GM18498 (cell line): ENCODE results near the gene TSSK6.
A peak's percentile ranks its signal among the peaks of the same experiment; 100 is the strongest.

Experiments used
- ATAC-seq: cut with Tn5 transposase; IDR thresholded peaks from one replicate; pipeline ENCODE4 v1.9.1; 2021; ENCODE audit warnings: mild to moderate bottlenecking, moderate library complexity; ENCODE audit not compliant: unreplicated experiment

The TSSK6 gene

GRCh38 chr19:19544954-19545591 lies 29.7 kb upstream of the TSSK6 start:
- no peak for ATAC-seq

GRCh38 chr19:19544257-19544953 lies 29.1 kb upstream of the TSSK6 start:
- ATAC-seq: no peak

GRCh38 chr19:19543640-19544039 lies 28.3 kb upstream of the TSSK6 start:
- ATAC-seq: no peak

- ATAC-seq: no peak
These were observed 27.8 kb upstream of the TSSK6 start for GRCh38 chr19:19543101-19543500.

GRCh38 chr19:19542507-19542906 lies 27.2 kb upstream of the TSSK6 start:
- ATAC-seq: no peak

- no peak for ATAC-seq
These were observed 26.3 kb upstream of the TSSK6 start for GRCh38 chr19:19541616-19542015.

- ATAC-seq: peak; percentile 51
These were observed 25.6 kb upstream of the TSSK6 start for GRCh38 chr19:19540715-19541515.

- ATAC-seq: no peak
These were observed 24.8 kb upstream of the TSSK6 start for GRCh38 chr19:19540064-19540714.

GRCh38 chr19:19539698-19540063 lies 24.3 kb upstream of the TSSK6 start:
- ATAC-seq: no peak

GRCh38 chr19:19538785-19539166 lies 23.4 kb upstream of the TSSK6 start:
- no peak for ATAC-seq

GRCh38 chr19:19538061-19538784 lies 22.9 kb upstream of the TSSK6 start, which contains the start of gene CILP2:
Gene CILP2 (plus strand): TSS chr19:19538265. CDS start chr19:19538350, 85 bp downstream.
- no peak for ATAC-seq

GRCh38 chr19:19537075-19538048 lies 22.0 kb upstream of the TSSK6 start:
- no peak for ATAC-seq

- ATAC-seq: no peak
These were observed 20.2 kb upstream of the TSSK6 start for GRCh38 chr19:19535311-19536191.

- no peak for ATAC-seq
These were observed 19.4 kb upstream of the TSSK6 start for GRCh38 chr19:19534556-19535265.

GRCh38 chr19:19533841-19534240 lies 18.5 kb upstream of the TSSK6 start:
- ATAC-seq: no peak

GRCh38 chr19:19532806-19533701 lies 17.7 kb upstream of the TSSK6 start:
- ATAC-seq: no peak
